GM21367 (cell line): Measurements from ENCODE around the gene ZIC4.

Source experiments
- ATAC-seq: cut with Tn5 transposase; IDR thresholded peaks from one replicate; pipeline ENCODE4 v1.9.1; 2021; ENCODE audit not compliant: unreplicated experiment

The ZIC4 gene

GRCh38 chr3:147391781-147392624, 14.3 kb downstream of the ZIC4 start:
- no peak for ATAC-seq

GRCh38 chr3:147390589-147391569, 15.5 kb downstream of the ZIC4 start:
- no peak for ATAC-seq

DNA sequence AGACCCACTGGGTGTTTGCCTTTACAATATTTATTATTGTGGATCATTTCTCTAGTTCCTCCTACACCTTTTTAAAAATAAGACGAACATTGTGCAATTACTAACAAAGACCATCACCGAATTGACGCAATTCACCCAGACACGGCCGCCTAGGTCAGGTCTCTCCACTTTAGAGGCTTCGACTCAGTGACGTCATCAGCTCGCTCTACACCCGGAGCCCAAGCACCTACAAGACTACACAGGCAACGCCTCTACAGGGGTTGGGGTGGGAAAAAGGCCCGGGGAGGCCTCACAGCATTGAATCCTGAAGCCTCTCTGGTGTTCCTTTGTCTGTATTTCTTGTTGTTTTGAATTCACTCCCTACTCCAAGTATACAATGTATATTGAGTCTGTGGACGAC, 16.6 kb downstream of the ZIC4 start:
- ATAC-seq = no peak

DNA sequence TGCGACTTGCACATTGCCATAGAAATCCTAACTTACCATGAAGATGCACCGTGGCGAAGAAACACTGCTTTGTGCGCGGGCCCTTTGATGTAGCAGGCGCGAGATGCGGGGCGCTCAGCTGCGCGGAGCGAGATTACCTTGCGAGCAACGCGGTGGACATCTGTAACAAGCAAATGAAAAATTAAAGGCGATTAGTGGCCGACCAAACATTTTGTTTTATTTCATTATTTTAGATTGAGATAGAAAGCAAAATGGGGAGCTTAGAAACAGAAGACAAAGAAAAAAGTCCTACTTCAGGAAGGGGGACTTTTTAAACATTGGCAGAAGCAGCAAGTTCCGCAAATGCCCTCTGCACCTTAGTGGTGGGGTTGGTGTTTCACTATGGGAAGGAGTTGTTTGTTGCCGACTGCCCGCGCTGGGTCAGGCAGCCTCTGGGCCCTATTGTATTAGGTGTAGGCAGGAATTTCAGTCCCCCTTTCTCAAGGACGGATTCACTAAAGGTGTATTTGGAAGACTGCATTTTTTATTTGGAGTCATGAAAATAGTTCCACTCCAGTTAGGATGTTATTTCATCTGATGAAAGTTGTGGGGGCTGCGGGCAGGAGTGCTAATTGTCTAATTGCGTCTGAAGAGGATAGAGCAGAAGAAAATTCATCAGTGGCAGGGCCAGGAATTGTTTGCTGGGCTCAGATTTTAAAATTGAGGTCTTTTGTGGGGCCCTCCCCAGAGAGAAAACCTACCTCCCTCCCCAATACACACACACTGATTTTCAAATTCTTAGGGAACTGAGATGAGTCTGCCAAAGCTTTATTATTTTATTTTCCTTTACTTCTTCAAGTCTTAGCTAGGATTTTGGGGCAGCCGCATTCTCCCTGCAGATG, 17.4 kb downstream of the ZIC4 start:
- ATAC-seq = no peak

- no peak for ATAC-seq
These were observed 18.3 kb downstream of the ZIC4 start for GRCh38 chr3:147387885-147388699.

DNA sequence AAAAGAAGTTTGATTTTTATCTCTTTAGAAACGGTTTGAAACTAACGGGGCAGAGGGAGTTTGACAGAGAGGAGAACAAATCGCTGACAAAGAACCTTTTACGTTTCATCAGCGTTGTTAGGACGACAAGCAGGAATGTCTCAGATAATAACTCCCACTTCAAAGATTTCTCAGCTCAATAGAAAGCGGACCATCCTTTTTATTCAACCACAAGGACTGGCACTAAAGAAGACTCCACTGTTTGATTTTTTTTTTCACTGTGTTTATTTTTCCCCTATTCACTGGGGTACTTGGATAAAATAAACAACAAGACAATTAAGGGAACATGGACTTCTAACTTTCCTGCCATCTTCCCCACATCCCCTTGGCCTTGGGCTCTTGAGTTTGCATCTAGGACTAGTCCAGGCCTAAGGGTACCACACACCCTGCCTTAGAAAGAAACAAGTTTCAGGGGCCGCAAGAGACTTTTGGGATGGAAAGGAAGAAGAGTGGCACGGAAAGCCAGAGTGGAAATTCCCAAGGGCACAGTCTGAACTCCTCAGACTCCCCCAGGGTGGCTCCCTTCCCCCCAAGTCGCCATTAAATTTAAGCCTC, 19.0 kb downstream of the ZIC4 start:
- no peak for ATAC-seq

DNA sequence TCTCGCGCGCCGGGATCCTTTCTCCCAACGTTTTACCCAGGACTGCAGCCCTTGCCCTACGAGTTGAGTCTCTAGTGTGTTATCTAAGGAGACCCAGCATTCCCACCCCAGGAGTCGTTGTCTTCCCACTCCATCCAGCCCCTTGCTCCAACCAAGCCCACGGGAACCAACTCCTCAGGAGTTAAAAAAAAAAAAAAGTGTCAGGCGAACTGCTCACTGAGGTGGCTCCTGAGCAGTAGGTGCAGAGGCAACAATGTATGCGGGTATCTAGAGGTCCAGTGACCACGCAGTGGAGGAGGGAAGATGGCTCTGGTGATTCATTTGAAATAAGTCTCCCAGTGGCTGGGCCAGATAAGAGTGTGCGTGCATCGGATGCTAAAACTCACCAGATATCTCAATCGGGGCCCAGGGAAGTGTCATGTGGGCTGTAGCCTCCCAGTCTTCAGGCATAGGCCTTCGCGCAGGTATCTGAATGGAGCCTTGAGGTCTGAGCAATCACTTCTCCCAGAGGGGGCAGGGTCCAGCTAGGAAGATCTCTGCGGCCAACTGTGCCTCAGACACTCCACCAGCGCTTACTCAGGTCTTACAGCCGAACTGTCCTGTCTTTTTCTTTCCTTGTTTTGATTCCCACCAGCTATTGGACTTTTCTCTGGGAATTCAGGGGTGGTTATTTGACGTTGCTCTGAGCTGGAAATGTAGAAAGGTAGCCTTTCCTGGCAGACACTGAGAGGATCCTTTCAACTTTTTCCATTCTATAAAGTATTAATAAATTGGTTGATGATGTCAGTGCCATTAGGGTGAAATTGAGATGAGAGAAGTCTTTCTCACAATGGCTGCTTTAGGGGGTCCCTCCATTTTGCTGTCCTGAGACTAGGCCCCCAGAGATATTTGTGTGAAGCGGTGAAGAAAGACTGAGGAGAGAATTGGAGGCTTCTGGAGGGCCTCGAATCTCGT, 21.0 kb downstream of the ZIC4 start:
- ATAC-seq = no peak

DNA sequence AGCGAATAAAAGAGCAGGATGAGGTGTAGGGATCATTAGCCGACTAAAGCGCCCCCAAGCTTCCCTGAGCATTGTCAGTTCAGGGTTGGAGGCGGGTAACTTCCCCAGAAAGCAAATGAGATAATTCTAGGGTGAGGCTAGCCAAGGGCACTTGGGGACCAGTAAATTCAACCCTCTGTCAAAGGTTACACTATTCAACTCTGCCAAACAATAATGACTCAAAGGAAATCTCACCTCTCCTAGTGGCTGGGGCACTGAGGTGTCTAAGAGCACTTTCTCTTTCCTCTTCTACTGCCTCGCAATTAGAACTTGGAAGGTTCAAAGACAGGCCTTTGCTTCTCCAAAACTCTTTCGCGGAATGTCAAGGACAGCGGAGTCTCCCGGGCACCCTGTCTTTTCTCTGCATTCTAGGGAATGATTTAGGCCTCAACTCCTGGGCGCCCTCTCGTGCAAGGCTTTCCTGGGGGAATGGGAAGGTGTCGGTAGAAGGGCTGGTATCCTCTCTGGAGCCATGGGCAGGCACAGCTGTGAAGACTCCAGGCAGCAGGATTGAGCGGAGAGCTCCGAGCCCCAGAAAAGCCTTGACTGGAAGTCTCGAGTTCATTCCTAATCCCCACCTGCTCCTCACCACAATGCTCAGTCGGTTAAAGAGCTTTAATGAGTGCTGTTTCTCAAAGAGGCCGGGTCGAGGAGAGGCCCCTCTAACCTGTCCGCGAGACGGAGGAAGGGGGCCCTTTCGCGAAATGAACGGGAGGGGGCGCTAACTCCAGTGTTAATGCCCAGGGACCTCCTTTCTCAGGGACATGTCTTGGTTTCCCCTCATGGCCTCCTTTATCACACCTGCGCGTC, 21.9 kb downstream of the ZIC4 start:
- no peak for ATAC-seq

GRCh38 chr3:147383617-147384016, 22.7 kb downstream of the ZIC4 start:
- no peak for ATAC-seq

GRCh38 chr3:147381596-147381995, 24.7 kb downstream of the ZIC4 start:
- no peak for ATAC-seq

- ATAC-seq = no peak
These were observed 25.4 kb downstream of the ZIC4 start for GRCh38 chr3:147380977-147381376.

GRCh38 chr3:147380387-147380951, 25.9 kb downstream of the ZIC4 start:
- ATAC-seq = no peak

- ATAC-seq = no peak
These were observed 26.7 kb downstream of the ZIC4 start for GRCh38 chr3:147379651-147380050.

DNA sequence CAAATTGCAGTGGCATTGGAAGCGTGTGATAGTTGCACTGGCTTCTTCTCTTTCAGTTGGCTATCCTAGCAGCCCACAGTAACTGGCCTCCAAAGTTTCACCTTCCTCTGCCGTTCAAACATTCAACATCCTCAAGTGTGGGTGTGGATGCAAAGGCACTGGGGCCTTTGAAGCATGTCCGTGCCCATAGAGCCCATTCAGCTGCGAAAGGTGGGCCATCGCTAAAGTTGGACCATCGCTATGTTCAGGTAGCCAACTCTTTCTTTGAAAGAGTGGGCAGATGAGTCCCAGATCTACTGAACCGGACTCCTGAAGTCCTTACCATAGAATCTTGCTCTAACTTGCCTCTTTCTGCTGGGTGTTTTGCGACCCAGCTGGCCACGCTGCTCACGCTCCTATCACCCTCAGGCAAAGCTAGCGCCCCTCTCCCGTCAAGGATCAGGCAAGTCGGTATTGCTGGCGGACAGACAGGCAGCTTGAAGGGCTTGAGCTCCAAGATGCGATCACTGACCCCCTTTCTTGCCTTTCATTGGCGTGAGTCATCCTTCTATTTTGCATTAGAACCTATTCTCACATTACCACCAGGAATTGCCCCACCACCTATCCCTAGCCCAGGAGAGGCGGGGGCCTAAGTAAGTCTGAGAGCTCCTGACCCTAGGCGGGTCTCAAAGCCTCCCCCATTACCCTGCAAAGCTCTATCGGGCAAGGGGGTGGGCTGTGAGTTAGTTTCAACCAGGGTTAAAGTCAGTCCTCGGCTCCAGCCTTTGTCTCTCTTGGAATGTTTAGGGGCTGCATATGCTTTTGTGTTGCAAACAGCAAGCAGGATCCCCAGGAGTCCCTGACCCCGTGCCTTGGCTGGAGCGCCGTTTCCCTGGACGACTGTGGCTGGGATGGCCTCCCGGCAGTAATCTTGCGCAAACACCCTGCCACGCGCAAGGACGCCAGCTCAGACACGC, 28.7 kb downstream of the ZIC4 start:
- ATAC-seq = no peak

GRCh38 chr3:147373301-147373700, 33.0 kb downstream of the ZIC4 start:
- ATAC-seq = no peak

- no peak for ATAC-seq
These were observed 33.8 kb downstream of the ZIC4 start for GRCh38 chr3:147372525-147373027.
